Mammary epithelial cell (primary cell): ENCODE measurements around the gene TRPM1.

Source experiments
- CTCF ChIP-seq, 2 donors: IDR thresholded peaks in 1 of 2; conservative IDR thresholded peaks in 1 of 2; 2 replicates each; pipeline ENCODE4 v1.5.1; 2011 to 2012; ENCODE audit warnings: inconsistent platforms in 2 of 2, low read length in 2 of 2, mild to moderate bottlenecking in 2 of 2, control low read depth in 1 of 2, low read depth in 1 of 2; ENCODE audit not compliant: insufficient read depth in 1 of 2; ENCODE audit errors: extremely low read depth in 1 of 2
- EZH2 ChIP-seq: IDR thresholded peaks from 2 replicates; pipeline ENCODE4 v1.6.1; 2012; ENCODE audit warnings: low read length, inconsistent platforms, borderline replicate concordance

DNA sequence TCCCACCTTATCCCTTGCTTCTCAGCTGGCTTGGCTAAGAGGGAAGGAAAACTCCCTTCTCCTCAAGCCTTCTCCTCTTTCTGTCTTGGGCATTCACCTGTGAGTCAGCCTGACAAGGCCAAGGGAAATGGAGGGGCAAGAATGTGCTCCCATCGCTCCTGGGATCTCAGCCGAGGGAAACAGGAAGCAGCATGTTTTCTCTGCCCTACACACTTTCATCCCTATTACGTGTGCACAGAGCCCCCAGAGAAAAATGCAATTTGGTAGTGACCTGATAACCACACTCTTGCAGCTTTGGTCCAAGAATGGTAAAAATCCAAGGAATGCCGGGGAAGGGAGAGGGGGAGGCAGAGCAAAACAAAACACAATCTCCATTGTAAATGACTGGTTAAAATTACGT lies 77.2 kb downstream of the TRPM1 start:
- TF ChIP-seq EZH2 (no peak), CTCF (conservative IDR thresholded peaks at IDR 0.05 in 1 of 2, IDR thresholded peaks at IDR 0.05 in 1 of 2; ENCODE audit: extremely low read depth in 1 of 2, insufficient read depth in 1 of 2, low read depth in 1 of 2, low read length in 2 of 2) (no peak)
